Measurements from ENCODE around the gene MRM2.

Gene MRM2

DNA sequence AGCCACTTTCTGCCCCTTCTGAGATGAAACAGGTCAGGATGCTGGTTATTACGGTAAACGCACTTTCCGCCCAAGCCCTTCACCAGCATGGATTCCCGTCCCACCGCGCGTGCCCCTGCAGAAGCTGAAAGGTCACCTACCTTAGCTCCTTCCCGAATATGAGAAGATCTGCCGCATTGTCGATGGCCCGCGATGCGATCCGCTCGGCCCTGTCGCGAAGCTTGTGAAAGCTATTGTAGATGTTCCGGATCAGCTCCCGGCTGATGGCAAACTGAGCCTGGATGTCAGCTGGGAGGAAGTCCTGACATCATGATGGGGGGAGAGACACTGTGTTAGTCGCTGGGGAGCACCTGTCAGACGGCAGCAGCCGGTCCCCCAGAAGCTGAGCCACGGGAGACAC is 22.2 kb upstream of the MRM2 start:
- no peak for DNase-seq

DNA sequence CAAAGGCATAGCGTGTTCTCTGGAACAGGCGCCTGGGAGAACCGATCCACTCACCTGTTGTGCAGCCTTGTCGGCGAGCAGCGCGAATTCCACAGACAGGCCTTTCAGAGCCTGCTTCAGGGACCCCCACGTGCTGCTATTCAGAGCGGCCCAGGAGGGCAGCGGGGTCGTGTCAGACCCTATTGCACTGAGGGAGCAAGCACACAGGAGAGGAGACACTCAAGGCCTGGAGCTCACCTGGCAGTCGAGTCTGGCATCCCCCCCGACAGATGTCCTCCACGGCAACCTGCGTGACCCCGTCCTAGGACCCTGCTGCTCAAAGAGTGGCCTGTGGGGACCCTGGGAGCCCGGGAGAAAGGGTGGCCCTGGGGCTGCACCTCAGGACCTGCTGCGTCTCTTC is 21.2 kb upstream of the MRM2 start:
- no peak for DNase-seq

DNA sequence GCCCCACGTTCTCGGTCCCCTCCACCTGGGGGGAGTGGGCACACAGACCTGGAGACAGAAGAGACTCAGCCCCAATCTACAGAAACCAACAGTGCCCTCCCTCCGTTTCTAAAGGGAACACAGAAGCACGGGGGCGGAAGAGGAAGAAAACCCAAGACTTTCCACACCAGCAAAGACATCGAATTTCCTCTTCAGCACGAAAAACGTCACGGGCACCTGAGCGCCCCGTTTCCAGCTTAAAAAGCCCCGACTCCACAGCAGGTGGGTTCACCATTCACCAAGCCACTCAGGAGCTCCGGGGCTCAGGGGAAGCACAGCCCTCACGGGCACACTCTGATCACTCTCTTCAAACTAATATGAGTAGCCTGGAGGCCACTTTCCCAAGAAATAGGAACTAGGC is 19.6 kb upstream of the MRM2 start:
- DNase-seq, result peak; percentile 22

DNA sequence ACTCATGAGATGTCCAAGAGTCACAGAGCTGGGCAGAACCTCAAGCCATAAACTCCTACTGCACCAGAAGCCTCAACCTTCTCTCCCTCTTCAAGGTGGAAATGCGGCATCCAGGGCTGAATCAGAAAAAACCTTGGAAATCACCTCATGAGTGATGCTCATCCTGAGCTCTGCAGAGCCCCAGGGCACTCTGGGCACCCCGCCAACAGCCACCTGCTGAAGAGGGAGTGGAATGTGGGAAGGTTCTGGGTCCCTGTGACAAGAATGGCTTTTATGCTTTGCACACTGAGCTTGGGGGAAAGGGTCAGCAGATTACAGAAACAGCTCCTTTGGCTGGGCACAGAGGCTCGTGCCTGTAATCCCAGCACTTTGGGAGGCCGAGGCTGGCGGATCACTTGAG is 18.8 kb upstream of the MRM2 start:
- DNase-seq, result no peak

DNA sequence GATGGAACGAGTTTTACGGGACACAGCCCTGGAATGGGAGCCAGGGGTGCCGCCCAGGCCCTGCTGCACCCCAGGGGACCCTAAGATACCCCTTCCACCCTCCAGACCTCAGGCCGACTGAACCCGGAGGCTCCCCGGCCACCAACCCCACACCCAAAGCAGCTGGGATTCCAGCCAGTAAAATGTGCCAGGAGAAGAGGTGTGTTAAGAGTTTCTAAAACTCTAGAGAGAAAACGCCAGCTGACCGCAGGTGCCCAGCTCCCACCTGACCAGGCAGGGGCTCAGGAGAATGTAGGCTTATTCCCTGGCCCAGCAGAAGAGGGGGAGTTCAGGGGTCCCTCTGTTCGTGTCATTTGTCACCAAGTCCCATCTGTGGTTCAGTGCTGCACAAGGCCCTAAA is 17.5 kb upstream of the MRM2 start:
- no peak for DNase-seq

DNA sequence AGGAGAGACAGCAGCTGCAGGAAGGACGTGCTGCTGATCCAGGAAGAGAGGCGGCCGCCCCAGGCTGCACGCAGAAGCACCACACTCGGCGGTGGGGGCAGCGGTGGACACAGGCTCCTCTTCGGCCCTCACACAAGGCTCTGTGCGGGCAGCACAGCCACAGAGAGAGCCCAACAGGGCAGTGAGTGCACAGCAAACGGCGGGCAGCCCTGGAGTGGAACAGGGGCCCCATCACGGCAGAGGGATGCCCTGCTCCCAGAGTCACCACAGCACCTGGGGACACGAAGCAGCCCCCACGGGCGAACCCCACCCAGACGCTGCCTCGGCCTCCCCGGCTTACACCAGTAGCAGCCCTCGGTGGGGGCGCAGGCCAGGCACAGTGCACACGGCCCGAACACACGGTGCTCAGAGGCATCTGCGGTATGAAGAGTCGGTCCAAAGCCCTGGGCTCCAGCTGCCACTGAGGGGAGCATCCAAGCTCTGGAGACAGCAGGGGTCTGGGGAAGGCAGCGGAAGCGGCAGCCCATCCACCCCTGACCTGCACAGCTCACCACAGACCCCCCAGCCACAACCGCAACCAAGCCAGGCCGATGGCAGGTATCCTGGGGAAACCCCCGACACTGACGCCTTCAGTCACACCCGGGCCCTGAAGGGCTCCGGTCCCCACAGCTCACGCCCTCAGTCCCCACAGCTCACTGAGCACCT is 16.8 kb upstream of the MRM2 start:
- no peak for DNase-seq

DNA sequence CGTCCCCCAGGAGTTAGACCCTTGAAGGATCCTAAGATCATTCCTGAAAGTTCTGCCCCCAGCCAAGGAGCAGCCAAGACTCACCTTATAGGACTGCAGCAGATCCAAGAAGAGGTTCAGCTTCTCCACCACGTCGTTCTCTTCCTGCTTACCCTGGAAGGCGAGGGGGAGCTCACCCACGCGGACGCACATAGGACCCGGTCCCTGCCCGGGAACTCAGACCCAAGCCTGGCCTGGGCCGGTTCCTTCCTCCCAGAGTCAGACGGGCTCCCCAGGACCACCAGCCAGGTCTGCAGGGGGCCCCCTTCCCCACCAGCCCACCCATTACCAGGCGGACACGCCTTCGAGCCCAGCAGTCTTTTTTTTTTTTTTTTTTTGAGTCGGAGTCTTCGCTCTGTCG is 15.6 kb upstream of the MRM2 start:
- DNase-seq, result no peak

DNA sequence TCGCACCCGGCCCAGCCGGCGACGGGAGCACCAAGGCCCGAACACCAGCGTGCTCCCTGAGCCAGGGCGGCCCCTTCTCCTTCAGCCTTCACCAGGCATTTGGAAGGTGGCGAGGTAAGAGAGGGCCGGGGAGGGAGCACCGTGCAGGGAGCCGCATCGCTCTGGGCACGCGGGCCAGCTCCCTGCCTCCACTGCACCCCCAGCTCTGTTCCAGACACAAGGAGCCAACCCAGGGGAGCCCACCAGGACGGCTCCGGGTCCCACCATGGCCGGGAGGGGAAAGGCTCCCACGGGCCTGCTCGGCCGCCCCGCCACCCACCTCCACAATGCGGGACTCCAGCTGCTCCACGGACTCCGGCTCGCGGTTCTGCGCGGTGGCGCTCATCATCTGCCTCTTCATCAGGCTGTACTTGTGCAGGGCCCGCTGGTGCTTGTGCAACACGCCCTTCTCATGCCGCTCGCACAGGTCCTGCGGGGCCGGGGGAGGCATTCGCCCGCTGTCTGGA is 15.1 kb upstream of the MRM2 start:
- DNase-seq, result no peak

DNA sequence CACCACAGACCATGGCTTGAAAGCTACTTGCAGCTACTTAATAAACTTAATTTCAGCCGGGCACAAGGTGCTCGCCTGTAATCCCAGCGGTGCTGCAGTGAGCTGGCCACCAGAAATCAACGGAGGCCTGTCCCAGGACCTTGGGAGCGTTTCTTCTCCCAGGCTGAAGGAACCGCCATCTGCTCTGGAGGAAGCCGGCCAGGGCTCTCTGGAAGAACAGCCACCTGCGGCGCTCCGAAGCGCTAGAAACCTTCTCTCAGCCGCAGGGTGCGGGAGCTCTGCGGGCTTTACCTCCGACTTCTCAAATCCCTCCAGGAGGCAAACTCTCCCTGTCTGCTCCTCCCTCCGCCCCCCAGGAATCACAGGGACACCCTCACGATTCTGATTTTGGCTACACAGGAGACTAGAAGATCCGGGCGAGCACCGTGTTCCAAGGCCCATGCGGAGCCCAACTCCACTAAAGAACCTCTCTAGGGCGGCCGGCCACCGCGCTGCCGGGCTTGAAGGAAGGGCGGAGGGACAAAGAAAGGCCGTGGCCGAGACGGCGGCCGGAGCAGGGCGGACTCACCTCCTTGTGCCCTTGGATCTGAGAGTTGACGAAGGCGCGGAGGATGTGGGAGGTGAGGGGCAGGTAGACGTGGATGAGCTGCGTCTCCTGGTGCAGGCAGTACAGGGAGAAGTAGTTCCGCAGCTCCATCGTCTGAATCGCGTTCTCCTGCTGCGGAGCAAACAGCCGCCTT is 14.5 kb upstream of the MRM2 start:
- no peak for DNase-seq

DNA sequence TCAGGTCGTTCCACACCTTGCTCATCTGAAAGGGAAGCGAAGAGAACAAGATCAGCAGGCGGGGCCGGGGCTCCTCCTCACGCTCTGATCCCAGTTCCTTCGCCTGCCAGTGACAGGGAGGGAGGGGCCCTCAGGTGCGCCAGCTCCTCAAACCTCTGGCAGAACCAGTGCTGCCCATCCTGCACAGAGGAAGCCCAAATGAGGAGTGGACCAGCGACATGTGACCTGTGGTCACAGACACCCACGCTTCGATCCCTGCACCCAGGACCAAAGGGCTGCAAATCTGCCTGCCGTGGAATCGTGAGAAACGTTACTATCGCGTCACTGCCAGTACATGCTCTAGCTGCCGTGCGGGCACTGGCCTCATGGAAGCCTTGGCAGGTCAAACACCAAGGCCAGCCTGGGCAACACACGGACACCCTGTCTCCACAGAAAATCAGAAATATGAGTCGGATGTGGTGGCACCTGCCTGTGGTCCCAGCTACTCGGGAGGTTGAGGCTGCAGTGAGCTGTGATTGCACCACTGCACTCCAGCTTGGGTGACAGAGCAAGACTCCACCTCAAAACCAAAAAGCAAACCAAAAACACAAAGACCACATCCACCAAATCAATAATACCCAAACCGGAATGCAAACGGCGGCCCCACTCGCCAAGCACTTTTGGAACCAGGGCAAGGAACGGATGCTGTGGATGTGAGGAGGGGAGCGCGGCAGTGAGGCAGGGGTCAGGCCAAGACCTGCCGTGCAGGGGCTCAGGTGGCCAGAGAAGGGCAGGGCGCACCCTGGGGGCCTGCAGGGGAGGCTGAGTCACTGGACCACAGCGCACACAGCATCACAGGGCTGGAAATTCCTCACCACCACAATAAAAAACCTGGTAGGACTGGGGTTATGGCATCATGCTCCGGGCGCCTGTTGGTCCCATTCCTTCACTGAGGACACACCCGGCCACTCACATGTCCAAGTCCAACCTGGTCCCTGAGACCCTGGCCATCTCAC is 13.4 kb upstream of the MRM2 start:
- DNase-seq, result no peak

DNA sequence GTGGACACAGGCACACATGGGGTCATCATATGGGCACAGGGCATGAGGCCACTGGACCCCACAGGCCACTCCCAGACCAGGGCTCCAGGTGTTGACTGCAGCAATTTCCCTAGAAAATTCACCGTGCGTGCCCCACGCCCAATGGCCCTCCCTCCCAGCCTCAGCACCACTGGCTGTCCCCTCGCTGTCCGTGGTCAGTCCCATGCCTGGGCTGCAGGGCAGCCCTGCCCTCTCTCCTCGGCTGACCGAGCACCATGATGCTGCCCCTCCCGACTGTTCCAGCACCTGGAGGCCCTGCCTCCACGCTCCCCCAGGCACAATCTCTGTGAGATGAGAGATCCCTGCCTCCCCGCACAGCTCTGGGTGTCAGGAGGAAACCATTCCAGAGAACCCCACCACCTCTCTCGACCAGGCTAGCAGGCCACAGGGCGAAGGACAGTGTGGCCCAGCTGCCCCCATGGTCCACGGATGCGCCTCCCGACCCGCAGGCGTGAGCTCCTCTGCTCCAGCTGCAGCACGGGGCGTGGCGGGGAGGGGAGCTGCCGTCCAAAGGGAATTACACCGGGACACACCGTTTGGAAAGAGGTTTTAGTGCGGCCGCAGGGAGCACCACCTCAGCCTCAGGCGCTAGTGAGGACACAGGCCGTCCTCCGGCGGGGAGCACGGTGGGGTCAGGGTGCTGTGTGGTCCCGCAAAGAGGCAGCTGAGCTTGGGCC is 12.6 kb upstream of the MRM2 start:
- DNase-seq, result no peak

DNA sequence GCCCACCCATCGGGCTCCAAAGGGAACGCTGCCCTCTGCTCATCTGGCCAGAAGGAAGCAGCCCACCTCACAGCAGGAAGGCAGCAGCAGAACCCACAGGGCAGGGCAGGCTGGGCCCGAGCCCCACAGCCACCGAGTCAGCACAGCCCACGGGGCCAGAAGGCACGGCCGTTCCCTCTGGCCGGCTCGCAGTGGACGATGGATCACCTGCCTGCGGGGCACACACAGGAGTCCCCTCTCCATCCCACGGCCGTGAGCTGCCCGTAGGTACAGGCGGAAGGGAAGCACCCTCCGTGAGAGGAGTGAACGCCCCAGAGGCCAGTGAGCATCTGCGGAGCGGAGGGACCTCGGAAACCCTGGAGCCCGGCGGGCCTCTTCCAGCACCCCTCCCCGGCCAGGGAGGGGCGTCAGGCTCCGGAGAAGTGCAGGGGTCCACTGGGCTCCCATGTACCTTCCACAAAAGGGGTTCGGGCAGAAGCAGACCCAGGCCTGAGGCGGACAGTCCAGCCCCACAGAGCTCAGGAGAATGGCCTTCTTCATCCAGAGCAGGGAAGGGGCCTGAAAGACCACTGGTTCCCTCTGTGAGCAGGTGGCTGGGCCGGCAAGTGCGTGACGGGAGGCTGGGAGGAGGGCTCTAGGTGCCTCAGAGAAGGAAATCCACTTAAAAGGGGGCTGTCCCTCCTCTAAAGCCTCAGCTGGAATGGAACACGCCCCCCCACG is 11.7 kb upstream of the MRM2 start:
- no peak for DNase-seq

DNA sequence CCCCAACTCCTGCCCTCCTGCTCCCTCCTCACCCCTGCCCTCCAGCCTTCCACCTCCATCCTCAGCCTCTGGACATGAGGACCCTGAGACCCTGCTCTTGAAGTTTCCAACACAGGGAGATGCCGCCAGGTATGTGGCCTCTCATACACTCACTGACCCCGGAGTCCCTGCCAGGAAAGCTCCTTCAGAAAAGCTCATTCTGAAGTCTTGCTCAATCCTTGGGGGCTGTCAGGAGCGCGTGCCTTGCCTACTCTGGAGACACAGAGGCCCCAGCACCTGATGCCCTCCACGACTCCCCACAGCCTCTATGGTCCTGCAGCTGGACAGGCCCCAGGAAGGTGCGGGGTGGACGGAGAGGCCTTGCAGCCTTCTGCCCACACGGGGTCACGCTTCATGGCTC is 11.0 kb upstream of the MRM2 start:
- no peak for DNase-seq

DNA sequence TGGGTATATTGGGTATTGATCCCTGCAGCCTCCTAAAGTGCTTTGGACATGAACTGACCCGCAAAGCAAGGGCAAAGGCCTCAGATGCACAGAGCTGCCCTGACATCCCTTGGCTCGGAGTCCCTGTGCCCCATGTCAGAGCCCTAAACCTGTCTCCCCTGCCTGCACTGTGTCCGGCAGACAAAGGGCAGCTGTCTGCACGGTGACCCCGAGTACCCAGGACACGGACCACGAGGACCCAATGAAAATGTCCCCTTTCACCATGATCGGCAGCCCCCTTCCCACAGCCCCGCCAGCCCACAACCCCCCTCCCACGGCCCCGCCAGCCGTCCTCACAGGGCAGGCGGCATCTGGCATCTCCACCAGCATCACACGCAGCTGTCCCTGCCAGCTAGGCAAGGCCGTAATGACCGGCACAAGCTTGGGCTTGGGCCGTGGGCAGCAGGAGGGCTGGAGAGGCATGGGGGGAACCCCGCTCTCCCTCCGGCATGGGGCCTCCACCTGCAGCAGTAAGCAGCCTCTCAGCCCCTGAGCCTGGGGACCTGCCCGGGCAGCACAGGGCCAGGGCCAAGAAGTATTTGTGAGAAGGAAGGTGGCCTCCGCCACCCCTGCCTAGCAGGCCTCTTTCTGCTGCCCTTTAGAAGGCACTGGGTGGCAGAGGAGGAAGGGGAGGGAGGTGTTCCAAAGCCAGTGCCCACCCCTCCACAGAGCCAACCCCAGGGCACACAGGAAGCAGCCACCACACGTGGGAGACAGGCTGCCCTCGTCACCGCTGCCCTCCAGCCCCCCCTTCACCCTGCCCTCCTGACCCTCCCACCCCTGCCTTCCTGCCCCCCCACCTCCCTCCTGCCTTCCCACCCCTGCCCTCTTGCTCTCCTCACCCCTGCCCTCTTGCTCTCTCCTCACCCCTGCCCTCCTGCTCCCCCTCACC is 10.1 kb upstream of the MRM2 start:
- DNase-seq, result no peak

DNA sequence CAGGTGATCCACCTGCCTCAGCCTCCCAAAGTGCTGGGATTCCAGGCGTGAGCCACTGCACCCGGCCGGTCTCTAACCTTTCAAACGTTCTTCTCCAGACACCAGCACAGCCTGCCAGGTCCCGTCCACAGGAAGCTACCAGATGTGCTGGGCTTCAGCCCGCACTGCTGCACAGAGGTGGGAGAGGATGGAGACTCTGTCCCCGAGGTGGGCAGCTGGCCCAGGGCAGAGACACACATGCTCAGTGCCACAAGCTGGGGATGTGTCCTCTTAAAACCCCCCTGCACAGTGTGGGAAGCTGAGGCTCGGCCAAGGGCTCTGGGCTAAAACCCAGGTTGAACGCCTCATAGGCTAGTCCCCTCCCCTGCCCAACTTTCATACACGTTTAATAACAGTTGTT is 9.4 kb upstream of the MRM2 start:
- no peak for DNase-seq

DNA sequence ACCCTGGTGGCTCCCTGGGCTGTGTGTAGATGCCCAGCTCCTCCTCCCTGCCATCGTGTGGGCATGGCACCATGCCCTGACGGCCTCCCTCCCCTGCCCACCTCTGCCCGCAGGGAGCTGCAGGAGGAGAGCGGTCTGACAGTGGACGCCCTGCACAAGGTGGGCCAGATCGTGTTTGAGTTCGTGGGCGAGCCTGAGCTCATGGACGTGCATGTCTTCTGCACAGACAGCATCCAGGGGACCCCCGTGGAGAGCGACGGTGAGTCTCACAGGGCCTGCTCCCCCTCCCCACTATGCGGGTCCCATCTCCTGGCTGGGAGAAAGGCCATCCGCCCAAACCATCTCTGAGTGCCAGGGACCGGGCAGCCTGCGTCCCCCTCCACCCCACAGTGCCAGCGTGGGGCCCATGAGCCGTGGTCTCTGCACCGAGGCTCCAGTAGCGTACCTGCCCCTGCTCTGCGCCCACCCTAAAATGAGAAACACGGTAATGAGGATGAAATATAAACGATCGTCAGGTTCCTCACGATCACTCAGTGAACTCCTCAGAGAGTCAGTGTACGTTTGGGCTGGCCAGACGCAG is 7.8 kb upstream of the MRM2 start:
- no peak for DNase-seq

DNA sequence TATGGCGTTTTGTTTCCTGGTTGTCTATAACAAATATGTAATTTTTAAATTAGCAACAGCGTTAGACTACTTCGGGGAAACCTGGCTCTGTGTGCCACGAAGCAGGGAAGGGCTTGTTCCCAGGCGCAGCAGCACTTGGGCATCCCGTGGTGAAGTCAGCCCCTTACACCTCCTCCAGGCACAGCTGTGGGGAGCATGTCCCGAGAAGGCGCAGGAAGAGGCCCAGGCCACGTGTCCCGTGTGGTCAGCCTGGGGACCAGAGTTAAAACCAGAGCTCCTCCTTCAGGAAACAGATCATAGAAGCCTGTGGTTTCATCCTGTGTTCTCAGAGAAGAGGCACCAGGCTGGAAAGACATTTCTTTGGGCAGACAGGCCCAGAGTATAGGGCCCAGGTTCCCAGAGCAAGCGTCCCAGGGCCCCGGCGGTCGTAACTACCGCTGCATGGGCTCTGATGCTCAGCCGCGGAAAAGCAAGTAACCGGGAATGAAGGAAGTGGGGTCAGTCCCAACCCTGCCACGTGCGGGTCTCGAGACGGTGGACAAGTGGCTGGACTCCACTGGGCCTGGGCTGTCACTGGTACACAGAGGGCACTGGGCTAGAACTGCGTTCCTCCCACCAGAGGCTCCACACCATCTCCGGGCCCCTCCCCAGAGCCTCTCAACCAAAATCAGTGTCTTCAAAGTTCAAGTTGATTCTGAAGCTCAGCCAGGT is 7.1 kb upstream of the MRM2 start:
- DNase-seq, result no peak

DNA sequence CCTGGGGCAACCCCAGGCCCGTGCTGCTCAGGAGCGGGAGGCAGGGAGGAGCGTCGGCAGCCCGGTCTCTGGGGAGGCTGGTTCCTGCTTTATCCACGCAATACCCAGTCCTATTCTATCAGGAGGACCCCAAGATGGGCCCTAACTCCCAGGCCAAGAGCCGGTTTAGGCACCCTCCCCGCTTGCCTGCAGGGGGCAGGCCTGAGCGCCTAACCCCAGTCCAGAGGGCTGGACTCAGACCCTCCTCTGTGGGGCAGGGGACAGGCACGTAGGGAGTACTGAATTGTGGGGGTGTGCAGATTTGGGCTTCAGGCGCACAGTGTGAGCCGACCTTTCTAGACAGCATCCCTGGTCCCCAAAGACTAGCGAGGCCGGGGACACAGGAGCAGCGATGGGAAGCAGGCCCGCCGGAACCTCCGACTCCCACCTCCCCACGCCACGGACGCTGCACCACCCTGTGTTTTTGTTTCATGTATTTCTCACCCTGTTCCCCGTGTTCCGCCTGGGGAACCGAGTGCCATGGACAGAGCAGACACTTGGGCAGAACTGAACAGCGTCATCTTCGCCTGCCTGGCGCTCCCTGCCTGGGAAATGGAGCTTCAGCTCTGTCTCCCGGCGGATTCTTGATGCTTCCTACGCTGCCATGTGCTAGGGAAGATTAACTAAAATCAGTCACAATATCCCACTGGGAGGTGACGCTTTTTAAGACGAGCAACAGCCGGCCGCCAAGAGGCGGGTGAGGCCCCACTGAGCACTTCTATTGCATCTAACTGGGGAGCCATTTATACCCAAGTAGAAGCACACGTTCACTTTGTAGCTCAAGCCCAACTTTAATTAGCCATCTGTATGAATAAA is 5.4 kb upstream of the MRM2 start:
- peak; percentile 16 for DNase-seq
